GM12865 (cell line): ENCODE measurements around the gene GPR107.

Experiments
- DNase-seq: peaks from one replicate; pipeline ENCODE4 v3.0.0; 2010; ENCODE audit warnings: low read depth
- H3K4me3 ChIP-seq: 2 replicates; pipeline ENCODE4 v1.5.1; 2011; ENCODE audit warnings: mild to moderate bottlenecking, low read depth, low read length, control low read depth
- CTCF ChIP-seq: IDR thresholded peaks from 2 replicates; pipeline ENCODE4 v1.5.1; 2011; ENCODE audit warnings: low read length, control low read depth, low read depth, inconsistent platforms; ENCODE audit not compliant: insufficient read depth; ENCODE audit errors: missing control alignments

GPR107 gene

GRCh38 chr9:130111786-130112537 lies 58.3 kb downstream of the GPR107 start:
- no peak for TF ChIP-seq CTCF
- H3K4me3 ChIP-seq, result no peak overlapping the region
- no peak for DNase-seq

- no peak for DNase-seq
- no peak for TF ChIP-seq CTCF
- no peak overlapping the region for H3K4me3 ChIP-seq
These were observed 58.9 kb downstream of the GPR107 start for GRCh38 chr9:130112538-130113151.

- no peak for DNase-seq
- TF ChIP-seq CTCF, result no peak
- no peak overlapping the region for H3K4me3 ChIP-seq
These were observed 61.0 kb downstream of the GPR107 start for GRCh38 chr9:130114741-130115140.

GRCh38 chr9:130116346-130116745 lies 62.6 kb downstream of the GPR107 start:
- H3K4me3 ChIP-seq, result no peak overlapping the region
- DNase-seq, result no peak
- TF ChIP-seq CTCF, result no peak

- no peak for DNase-seq
- no peak overlapping the region for H3K4me3 ChIP-seq
- no peak for TF ChIP-seq CTCF
These were observed 63.7 kb downstream of the GPR107 start for GRCh38 chr9:130117376-130117775.

- no peak overlapping the region for H3K4me3 ChIP-seq
- no peak for DNase-seq
- TF ChIP-seq CTCF, result no peak
These were observed 64.3 kb downstream of the GPR107 start for GRCh38 chr9:130117816-130118632.
